Muscle of leg (tissue), 11 donors: Measurements from ENCODE around the gene CHGA. TPM values are rescaled to one million over a fixed set of nuclear protein-coding genes. Genes with fewer than 3 reads are reported as not detected.
A peak's percentile ranks its signal among the peaks of the same experiment; 100 is the strongest.

Source experiments
- DNase-seq: peaks from one replicate; pipeline ENCODE4 v3.0.0; 2013
- H3K27ac ChIP-seq: one replicate; pipeline ENCODE4 v1.5.1; 2013; ENCODE audit warnings: mild to moderate bottlenecking, low read length, control low read depth
- H3K27me3 ChIP-seq: one replicate; pipeline ENCODE4 v1.6.1; 2013; ENCODE audit warnings: low read length; ENCODE audit not compliant: control insufficient read depth, insufficient read depth
- H3K36me3 ChIP-seq: one replicate; pipeline ENCODE4 v1.6.1; 2013; ENCODE audit warnings: low read length; ENCODE audit not compliant: control insufficient read depth, insufficient read depth
- H3K4me1 ChIP-seq: one replicate; pipeline ENCODE4 v1.6.1; 2013; ENCODE audit warnings: low read length; ENCODE audit not compliant: control insufficient read depth, insufficient read depth
- H3K4me3 ChIP-seq: one replicate; pipeline ENCODE4 v1.5.1; 2013; ENCODE audit warnings: low read length, control low read depth
- H3K9me3 ChIP-seq: replicated peaks from 2 replicates; pipeline ENCODE4 v1.6.1; 2013; ENCODE audit warnings: low read depth, low read length; ENCODE audit not compliant: control insufficient read depth
- WGBS: methylation state at CpG from one replicate; pipeline ENCODE4 v1.1.5; 2013; ENCODE audit warnings: missing lambda C conversion rate; ENCODE audit not compliant: insufficient coverage; 5-methylcytosine and 5-hydroxymethylcytosine counted together
- polyA plus RNA-seq, 8 donors: library from polyadenylated mRNA; unstranded; fragments of 120-200 nt; gene quantifications; one replicate each; pipeline versions ENCODE4 v1.2.1 to v1.2.3, GENCODE V29; 2013; ENCODE audit warnings: inconsistent platforms in 1 of 8, low replicate concordance in 1 of 8; ENCODE audit not compliant: insufficient read length in 8 of 8, insufficient read depth in 1 of 8
- total RNA-seq: library from RNA; stranded (reverse); fragments of 120-200 nt; gene quantifications from one replicate; pipeline ENCODE4 v1.2.4, GENCODE V29; 2013

CHGA gene
- total and polyA plus RNA-seq, 9 donors, result 0.13 to 20.9 (median 0.50) TPM; not detected in 2

- H3K27ac ChIP-seq, result no peak overlapping the region
- no CpG with 5 or more reads among the region's 2 CpGs for WGBS
Observed at GRCh38 chr14:92967346-92967926, 44.5 kb downstream of the CHGA start.

GRCh38 chr14:92968291-92969020, 45.5 kb downstream of the CHGA start:
- no peak for DNase-seq
- no peak overlapping the region for H3K27ac ChIP-seq
- no peak overlapping the region for H3K4me3 ChIP-seq
- peaks cover 25% of the 10 kb centered on the region for H3K4me1 ChIP-seq
- H3K9me3 ChIP-seq, result peaks cover 2% of the 10 kb centered on the region
- H3K27me3 ChIP-seq, result no peaks in the 10 kb centered on the region
- WGBS, result 83% methylated on average over 8 of the region's 14 CpGs
- no peaks in the 10 kb centered on the region for H3K36me3 ChIP-seq

More at GRCh38 chr14:92967346-92967926, 44.5 kb downstream of the CHGA start:
- H3K36me3 ChIP-seq, result no peaks in the 10 kb centered on the region
- no peak for DNase-seq
- H3K9me3 ChIP-seq, result no peaks in the 10 kb centered on the region
- no peaks in the 10 kb centered on the region for H3K27me3 ChIP-seq
- H3K4me3 ChIP-seq, result no peak overlapping the region
- peaks cover 30% of the 10 kb centered on the region for H3K4me1 ChIP-seq

- Histone ChIP-seq H3K4me3 (no peak overlapping the region), H3K27ac (peak overlapping the region; percentile 42), H3K9me3 (peaks cover 2% of the 10 kb centered on the region), H3K36me3 (no peaks in the 10 kb centered on the region), H3K4me1 (peaks cover 21% of the 10 kb centered on the region), H3K27me3 (no peaks in the 10 kb centered on the region)
- DNase-seq, result no peak
- 87% methylated on average over 7 of the region's 10 CpGs for WGBS
Observed at GRCh38 chr14:92969430-92969829, 46.5 kb downstream of the CHGA start.

- DNase-seq, result no peak
- no peaks in the 10 kb centered on the region for H3K36me3 ChIP-seq
- peaks cover 19% of the 10 kb centered on the region for H3K4me1 ChIP-seq
- H3K27me3 ChIP-seq, result no peaks in the 10 kb centered on the region
- H3K27ac ChIP-seq, result peak overlapping the region; percentile 42
- peaks cover 2% of the 10 kb centered on the region for H3K9me3 ChIP-seq
- no peak overlapping the region for H3K4me3 ChIP-seq
- 89% methylated on average over 3 of the region's 12 CpGs for WGBS
Observed at GRCh38 chr14:92969871-92970270, 46.9 kb downstream of the CHGA start.

GRCh38 chr14:92970271-92970670, 47.3 kb downstream of the CHGA start:
- peaks cover 2% of the 10 kb centered on the region for H3K9me3 ChIP-seq
- H3K27ac ChIP-seq, result no peak overlapping the region
- WGBS, result 74% methylated on average over 10 of the region's 12 CpGs
- H3K27me3 ChIP-seq, result no peaks in the 10 kb centered on the region
- peaks cover 19% of the 10 kb centered on the region for H3K4me1 ChIP-seq
- DNase-seq, result no peak
- no peaks in the 10 kb centered on the region for H3K36me3 ChIP-seq
- no peak overlapping the region for H3K4me3 ChIP-seq

- H3K4me1 ChIP-seq, result peaks cover 19% of the 10 kb centered on the region
Observed at GRCh38 chr14:92971601-92972180, 48.7 kb downstream of the CHGA start.

GRCh38 chr14:92973261-92973797, 50.4 kb downstream of the CHGA start:
- no peaks in the 10 kb centered on the region for H3K27me3 ChIP-seq
- WGBS, result 46% methylated on average over 8 of the region's 12 CpGs
- peak; percentile 53 for DNase-seq
- peaks cover 19% of the 10 kb centered on the region for H3K4me1 ChIP-seq
- no peak overlapping the region for H3K4me3 ChIP-seq
- H3K36me3 ChIP-seq, result no peaks in the 10 kb centered on the region
- H3K9me3 ChIP-seq, result peaks cover 13% of the 10 kb centered on the region
- no peak overlapping the region for H3K27ac ChIP-seq

More at GRCh38 chr14:92971601-92972180, 48.7 kb downstream of the CHGA start:
- WGBS, result 90% methylated on average over 16 of the region's 16 CpGs
- no peak for DNase-seq
- Histone ChIP-seq H3K36me3 (no peaks in the 10 kb centered on the region), H3K9me3 (peaks cover 10% of the 10 kb centered on the region), H3K27ac (no peak overlapping the region), H3K4me3 (no peak overlapping the region), H3K27me3 (no peaks in the 10 kb centered on the region)

- no peak overlapping the region for H3K4me3 ChIP-seq
- H3K36me3 ChIP-seq, result no peaks in the 10 kb centered on the region
- no peaks in the 10 kb centered on the region for H3K27me3 ChIP-seq
- H3K9me3 ChIP-seq, result peaks cover 17% of the 10 kb centered on the region
- peaks cover 19% of the 10 kb centered on the region for H3K4me1 ChIP-seq
- H3K27ac ChIP-seq, result no peak overlapping the region
- WGBS, result 72% methylated on average over 7 of the region's 9 CpGs
- no peak for DNase-seq
Observed at GRCh38 chr14:92973798-92974372, 50.9 kb downstream of the CHGA start.

- Histone ChIP-seq H3K9me3 (peaks cover 17% of the 10 kb centered on the region), H3K27ac (no peak overlapping the region), H3K27me3 (no peaks in the 10 kb centered on the region), H3K4me3 (no peak overlapping the region), H3K36me3 (no peaks in the 10 kb centered on the region), H3K4me1 (peaks cover 17% of the 10 kb centered on the region)
- 90% methylated on average over 17 of the region's 17 CpGs for WGBS
- DNase-seq, result no peak
Observed at GRCh38 chr14:92974541-92975345, 51.8 kb downstream of the CHGA start.
